GM23338 (cell line): ENCODE data around the gene FAM204A. TPM values are rescaled to one million over a fixed set of nuclear protein-coding genes. Genes with fewer than 3 reads are reported as not detected.

ENCODE experiments used
- ATAC-seq: fragments of 200-7000 bp; cut with Tn5 transposase; 3 replicates; pipeline ENCODE4 v1.9.1; 2020
- DNase-seq: peaks from one replicate; pipeline ENCODE4 v3.0.0-alpha.2; 2015; ENCODE audit warnings: low spot score
- H2AFZ ChIP-seq: fragments of 200-600 bp; sonication (generic); 2 replicates; pipeline ENCODE4 v1.8.0; 2016; ENCODE audit warnings: antibody characterized with exemption, mild to moderate bottlenecking, moderate library complexity
- H3F3A ChIP-seq: fragments of 200-600 bp; sonication (generic); replicated peaks from 2 replicates; pipeline ENCODE4 v1.8.0; 2017; ENCODE audit warnings: antibody characterized with exemption, mixed run types, low read depth
- H3K27ac ChIP-seq: fragments of 200-600 bp; sonication (generic); 2 replicates; pipeline ENCODE4 v1.6.1; 2016; ENCODE audit warnings: low read depth
- H3K27me3 ChIP-seq: fragments of 200-600 bp; sonication (generic); 2 replicates; pipeline ENCODE4 v1.8.0; 2016; ENCODE audit warnings: mild to moderate bottlenecking, mixed run types, moderate library complexity; ENCODE audit not compliant: insufficient read depth
- H3K36me3 ChIP-seq: fragments of 200-600 bp; sonication (generic); 2 replicates; pipeline ENCODE4 v1.8.0; 2016; ENCODE audit warnings: mild to moderate bottlenecking; ENCODE audit not compliant: insufficient read depth
- H3K4me1 ChIP-seq: fragments of 200-600 bp; sonication (generic); 2 replicates; pipeline ENCODE4 v1.8.0; 2016; ENCODE audit warnings: mild to moderate bottlenecking, moderate library complexity; ENCODE audit not compliant: insufficient read depth
- H3K4me2 ChIP-seq: fragments of 200-600 bp; sonication (generic); 2 replicates; pipeline ENCODE4 v1.7.1; 2017; ENCODE audit warnings: mixed run types
- H3K4me3 ChIP-seq: fragments of 200-600 bp; sonication (generic); 2 replicates; pipeline ENCODE4 v1.6.1; 2016; ENCODE audit warnings: mixed run types
- H3K79me2 ChIP-seq: fragments of 200-600 bp; sonication (generic); replicated peaks from 2 replicates; pipeline ENCODE4 v1.8.0; 2017; ENCODE audit warnings: mild to moderate bottlenecking; ENCODE audit not compliant: insufficient read depth
- H3K9me2 ChIP-seq: fragments of 200-600 bp; sonication (generic); 2 replicates; pipeline ENCODE4 v1.8.0; 2017; ENCODE audit not compliant: insufficient read depth
- H4K20me1 ChIP-seq: fragments of 200-600 bp; sonication (generic); replicated peaks from 2 replicates; pipeline ENCODE4 v1.8.0; 2017; ENCODE audit warnings: mild to moderate bottlenecking; ENCODE audit not compliant: insufficient read depth
- H3K27ac Mint-ChIP-seq: 2 replicates; pipeline ENCODE4 v1.8.0; 2020; ENCODE audit warnings: inconsistent platforms, mild to moderate bottlenecking, moderate library complexity, mixed read lengths
- H3K27me3 Mint-ChIP-seq: 3 replicates; pipeline ENCODE4 v1.8.0; 2022; ENCODE audit warnings: low read depth, mild to moderate bottlenecking, moderate library complexity, mixed read lengths, inconsistent platforms; ENCODE audit not compliant: insufficient read depth, poor library complexity
- H3K36me3 Mint-ChIP-seq: 3 replicates; pipeline ENCODE4 v1.8.0; 2021; ENCODE audit warnings: low read depth, mild to moderate bottlenecking, inconsistent platforms, moderate library complexity, mixed read lengths
- H3K4me1 Mint-ChIP-seq: 3 replicates; pipeline ENCODE4 v1.8.0; 2020; ENCODE audit warnings: mild to moderate bottlenecking, inconsistent platforms, mixed read lengths
- H3K4me3 Mint-ChIP-seq: 3 replicates; pipeline ENCODE4 v1.8.0; 2021; ENCODE audit warnings: moderate library complexity, mild to moderate bottlenecking, inconsistent platforms, mixed read lengths
- H3K9me3 Mint-ChIP-seq: 3 replicates; pipeline ENCODE4 v1.8.0; 2020; ENCODE audit warnings: moderate library complexity, mild to moderate bottlenecking, inconsistent platforms, mixed read lengths
- CREB1 ChIP-seq: fragments of 250-450 bp; sonication (Bioruptor Pico); IDR thresholded peaks from 2 replicates; pipeline ENCODE4 v1.5.0; 2020; ENCODE audit warnings: low read depth, mild to moderate bottlenecking, moderate library complexity
- EZH2 ChIP-seq: fragments of 200-600 bp; sonication (generic); IDR thresholded peaks from one replicate; pipeline ENCODE4 v1.8.0; 2017; ENCODE audit warnings: antibody characterized with exemption, mild to moderate bottlenecking, low read depth; ENCODE audit not compliant: unreplicated experiment
- EZH2phosphoT487 ChIP-seq: fragments of 200-600 bp; sonication (generic); IDR thresholded peaks from one replicate; pipeline ENCODE4 v1.8.1; 2018; ENCODE audit warnings: antibody characterized with exemption; ENCODE audit not compliant: unreplicated experiment
- JUNB ChIP-seq: IDR thresholded peaks from one replicate; pipeline ENCODE4 v1.6.1; 2016; ENCODE audit warnings: antibody characterized with exemption; ENCODE audit not compliant: unreplicated experiment
- NANOG ChIP-seq: IDR thresholded peaks from 2 replicates; pipeline ENCODE4 v1.6.1; 2016; ENCODE audit warnings: antibody characterized with exemption, borderline replicate concordance
- POLR2AphosphoS5 ChIP-seq: IDR thresholded peaks from 2 replicates; pipeline ENCODE4 v1.6.1; 2016; ENCODE audit warnings: antibody characterized with exemption, low read depth
- STAT1 ChIP-seq: IDR thresholded peaks from one replicate; pipeline ENCODE4 v1.6.1; 2016; ENCODE audit warnings: antibody characterized with exemption; ENCODE audit not compliant: unreplicated experiment
- ZNF114 ChIP-seq: fragments of 250-450 bp; sonication (Bioruptor Pico); IDR thresholded peaks from 2 replicates; pipeline ENCODE4 v1.5.0; 2020; ENCODE audit warnings: mild to moderate bottlenecking, moderate library complexity
- ZNF331 ChIP-seq: fragments of 250-450 bp; sonication (Bioruptor Pico); IDR thresholded peaks from 2 replicates; pipeline ENCODE4 v1.5.0; 2020; ENCODE audit warnings: low read depth, mild to moderate bottlenecking, moderate library complexity
- polyA plus RNA-seq: library from polyadenylated mRNA; unstranded; fragments of >200 nt; fragmentation: Nextera tagmentation; extraction: Ambion mirVana; gene quantifications from 2 replicates; pipeline ENCODE4 v1.2.1, GENCODE V29; 2016
- total RNA-seq: library from RNA; depleted of rRNA; stranded (reverse); fragments of >200 nt; shearing (Covaris generic); gene quantifications from 2 replicates; pipeline ENCODE4 v1.2.3, GENCODE V29; 2014
- TF ChIP-seq, protein P1 (sequence below): fragments of 250-450 bp; sonication (Bioruptor Pico); IDR thresholded peaks from 2 replicates; pipeline ENCODE4 v1.5.0; 2020; ENCODE audit warnings: mild to moderate bottlenecking, moderate library complexity
- TF ChIP-seq, protein P2 (sequence below): IDR thresholded peaks from 2 replicates; pipeline ENCODE4 v1.6.1; 2016; ENCODE audit warnings: antibody characterized with exemption
- TF ChIP-seq, protein P3 (sequence below): IDR thresholded peaks from one replicate; pipeline ENCODE4 v1.6.1; 2018; ENCODE audit warnings: antibody characterized with exemption; ENCODE audit not compliant: unreplicated experiment
- TF ChIP-seq, protein P4 (sequence below), 2 experiments: fragments of 200-600 bp in 1 of 2; sonication (generic) in 1 of 2; conservative IDR thresholded peaks; 2 replicates each; pipeline versions ENCODE4 v1.5.1 to v1.6.1; 2016 to 2017; ENCODE audit warnings: antibody characterized with exemption in 2 of 2, low read depth in 2 of 2, mild to moderate bottlenecking in 2 of 2, moderate library complexity in 1 of 2

FAM204A gene
- total and polyA plus RNA-seq, 2 experiments from 2014 or later: 31.6 to 72.0 TPM

DNA sequence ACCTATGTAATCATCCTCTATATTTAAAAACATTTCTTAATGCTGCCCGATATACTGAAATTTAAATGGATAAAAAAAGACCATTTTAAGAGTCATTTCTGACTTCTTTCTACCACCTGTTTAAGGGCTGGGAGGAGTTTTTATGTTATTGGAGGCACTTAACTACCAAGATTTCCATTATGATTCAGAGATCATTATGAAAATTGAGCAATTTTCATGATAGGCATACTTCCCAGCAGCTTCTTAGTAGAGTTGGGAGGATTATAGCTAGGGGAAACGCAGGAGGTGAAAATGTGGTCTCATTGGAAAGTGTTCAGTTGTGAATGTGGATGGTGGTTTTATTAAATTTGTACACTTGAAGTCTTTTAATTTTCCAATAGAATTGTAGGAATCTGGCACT is 28.4 kb upstream of the FAM204A start:
- H3K9me3 Mint-ChIP-seq: peaks cover 9% of the 10 kb centered on the region
- Histone ChIP-seq H3F3A (no peaks in the 10 kb centered on the region), H3K4me2 (no peak overlapping the region), H3K4me1 (no peaks in the 10 kb centered on the region), H3K36me3 (no peaks in the 10 kb centered on the region), H3K4me3 (no peak overlapping the region), H3K27ac (no peak overlapping the region), H3K27me3 (no peaks in the 10 kb centered on the region), H4K20me1 (no peaks in the 10 kb centered on the region), H3K9me2 (peaks cover 5% of the 10 kb centered on the region; the same call in 1 of the 2 replicates), H3K79me2 (no peaks in the 10 kb centered on the region), H2AFZ (no peak overlapping the region)
- TF ChIP-seq CREB1 (CRISPR knock-in tag): no peak
- TF ChIP-seq EZH2phosphoT487: no peak
- TF ChIP-seq STAT1: no peak
- no peak for TF ChIP-seq JUNB
- no peak for TF ChIP-seq EZH2
- TF ChIP-seq, protein P1, sequence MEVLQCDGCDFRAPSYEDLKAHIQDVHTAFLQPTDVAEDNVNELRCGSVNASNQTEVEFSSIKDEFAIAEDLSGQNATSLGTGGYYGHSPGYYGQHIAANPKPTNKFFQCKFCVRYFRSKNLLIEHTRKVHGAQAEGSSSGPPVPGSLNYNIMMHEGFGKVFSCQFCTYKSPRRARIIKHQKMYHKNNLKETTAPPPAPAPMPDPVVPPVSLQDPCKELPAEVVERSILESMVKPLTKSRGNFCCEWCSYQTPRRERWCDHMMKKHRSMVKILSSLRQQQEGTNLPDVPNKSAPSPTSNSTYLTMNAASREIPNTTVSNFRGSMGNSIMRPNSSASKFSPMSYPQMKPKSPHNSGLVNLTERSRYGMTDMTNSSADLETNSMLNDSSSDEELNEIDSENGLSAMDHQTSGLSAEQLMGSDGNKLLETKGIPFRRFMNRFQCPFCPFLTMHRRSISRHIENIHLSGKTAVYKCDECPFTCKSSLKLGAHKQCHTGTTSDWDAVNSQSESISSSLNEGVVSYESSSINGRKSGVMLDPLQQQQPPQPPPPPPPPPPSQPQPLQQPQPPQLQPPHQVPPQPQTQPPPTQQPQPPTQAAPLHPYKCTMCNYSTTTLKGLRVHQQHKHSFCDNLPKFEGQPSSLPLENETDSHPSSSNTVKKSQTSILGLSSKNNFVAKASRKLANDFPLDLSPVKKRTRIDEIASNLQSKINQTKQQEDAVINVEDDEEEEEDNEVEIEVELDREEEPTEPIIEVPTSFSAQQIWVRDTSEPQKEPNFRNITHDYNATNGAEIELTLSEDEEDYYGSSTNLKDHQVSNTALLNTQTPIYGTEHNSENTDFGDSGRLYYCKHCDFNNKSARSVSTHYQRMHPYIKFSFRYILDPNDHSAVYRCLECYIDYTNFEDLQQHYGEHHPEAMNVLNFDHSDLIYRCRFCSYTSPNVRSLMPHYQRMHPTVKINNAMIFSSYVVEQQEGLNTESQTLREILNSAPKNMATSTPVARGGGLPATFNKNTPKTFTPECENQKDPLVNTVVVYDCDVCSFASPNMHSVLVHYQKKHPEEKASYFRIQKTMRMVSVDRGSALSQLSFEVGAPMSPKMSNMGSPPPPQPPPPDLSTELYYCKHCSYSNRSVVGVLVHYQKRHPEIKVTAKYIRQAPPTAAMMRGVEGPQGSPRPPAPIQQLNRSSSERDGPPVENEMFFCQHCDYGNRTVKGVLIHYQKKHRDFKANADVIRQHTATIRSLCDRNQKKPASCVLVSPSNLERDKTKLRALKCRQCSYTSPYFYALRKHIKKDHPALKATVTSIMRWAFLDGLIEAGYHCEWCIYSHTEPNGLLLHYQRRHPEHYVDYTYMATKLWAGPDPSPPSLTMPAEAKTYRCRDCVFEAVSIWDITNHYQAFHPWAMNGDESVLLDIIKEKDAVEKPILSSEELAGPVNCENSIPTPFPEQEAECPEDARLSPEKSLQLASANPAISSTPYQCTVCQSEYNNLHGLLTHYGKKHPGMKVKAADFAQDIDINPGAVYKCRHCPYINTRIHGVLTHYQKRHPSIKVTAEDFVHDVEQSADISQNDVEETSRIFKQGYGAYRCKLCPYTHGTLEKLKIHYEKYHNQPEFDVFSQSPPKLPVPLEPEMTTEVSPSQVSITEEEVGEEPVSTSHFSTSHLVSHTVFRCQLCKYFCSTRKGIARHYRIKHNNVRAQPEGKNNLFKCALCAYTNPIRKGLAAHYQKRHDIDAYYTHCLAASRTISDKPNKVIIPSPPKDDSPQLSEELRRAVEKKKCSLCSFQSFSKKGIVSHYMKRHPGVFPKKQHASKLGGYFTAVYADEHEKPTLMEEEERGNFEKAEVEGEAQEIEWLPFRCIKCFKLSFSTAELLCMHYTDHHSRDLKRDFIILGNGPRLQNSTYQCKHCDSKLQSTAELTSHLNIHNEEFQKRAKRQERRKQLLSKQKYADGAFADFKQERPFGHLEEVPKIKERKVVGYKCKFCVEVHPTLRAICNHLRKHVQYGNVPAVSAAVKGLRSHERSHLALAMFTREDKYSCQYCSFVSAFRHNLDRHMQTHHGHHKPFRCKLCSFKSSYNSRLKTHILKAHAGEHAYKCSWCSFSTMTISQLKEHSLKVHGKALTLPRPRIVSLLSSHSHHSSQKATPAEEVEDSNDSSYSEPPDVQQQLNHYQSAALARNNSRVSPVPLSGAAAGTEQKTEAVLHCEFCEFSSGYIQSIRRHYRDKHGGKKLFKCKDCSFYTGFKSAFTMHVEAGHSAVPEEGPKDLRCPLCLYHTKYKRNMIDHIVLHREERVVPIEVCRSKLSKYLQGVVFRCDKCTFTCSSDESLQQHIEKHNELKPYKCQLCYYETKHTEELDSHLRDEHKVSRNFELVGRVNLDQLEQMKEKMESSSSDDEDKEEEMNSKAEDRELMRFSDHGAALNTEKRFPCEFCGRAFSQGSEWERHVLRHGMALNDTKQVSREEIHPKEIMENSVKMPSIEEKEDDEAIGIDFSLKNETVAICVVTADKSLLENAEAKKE: no peak
- no peak for TF ChIP-seq POLR2AphosphoS5
- no peak for TF ChIP-seq NANOG
- TF ChIP-seq, protein P2, sequence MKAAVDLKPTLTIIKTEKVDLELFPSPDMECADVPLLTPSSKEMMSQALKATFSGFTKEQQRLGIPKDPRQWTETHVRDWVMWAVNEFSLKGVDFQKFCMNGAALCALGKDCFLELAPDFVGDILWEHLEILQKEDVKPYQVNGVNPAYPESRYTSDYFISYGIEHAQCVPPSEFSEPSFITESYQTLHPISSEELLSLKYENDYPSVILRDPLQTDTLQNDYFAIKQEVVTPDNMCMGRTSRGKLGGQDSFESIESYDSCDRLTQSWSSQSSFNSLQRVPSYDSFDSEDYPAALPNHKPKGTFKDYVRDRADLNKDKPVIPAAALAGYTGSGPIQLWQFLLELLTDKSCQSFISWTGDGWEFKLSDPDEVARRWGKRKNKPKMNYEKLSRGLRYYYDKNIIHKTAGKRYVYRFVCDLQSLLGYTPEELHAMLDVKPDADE: no peak
- TF ChIP-seq ZNF114 (CRISPR knock-in tag): no peak
- TF ChIP-seq, protein P3, sequence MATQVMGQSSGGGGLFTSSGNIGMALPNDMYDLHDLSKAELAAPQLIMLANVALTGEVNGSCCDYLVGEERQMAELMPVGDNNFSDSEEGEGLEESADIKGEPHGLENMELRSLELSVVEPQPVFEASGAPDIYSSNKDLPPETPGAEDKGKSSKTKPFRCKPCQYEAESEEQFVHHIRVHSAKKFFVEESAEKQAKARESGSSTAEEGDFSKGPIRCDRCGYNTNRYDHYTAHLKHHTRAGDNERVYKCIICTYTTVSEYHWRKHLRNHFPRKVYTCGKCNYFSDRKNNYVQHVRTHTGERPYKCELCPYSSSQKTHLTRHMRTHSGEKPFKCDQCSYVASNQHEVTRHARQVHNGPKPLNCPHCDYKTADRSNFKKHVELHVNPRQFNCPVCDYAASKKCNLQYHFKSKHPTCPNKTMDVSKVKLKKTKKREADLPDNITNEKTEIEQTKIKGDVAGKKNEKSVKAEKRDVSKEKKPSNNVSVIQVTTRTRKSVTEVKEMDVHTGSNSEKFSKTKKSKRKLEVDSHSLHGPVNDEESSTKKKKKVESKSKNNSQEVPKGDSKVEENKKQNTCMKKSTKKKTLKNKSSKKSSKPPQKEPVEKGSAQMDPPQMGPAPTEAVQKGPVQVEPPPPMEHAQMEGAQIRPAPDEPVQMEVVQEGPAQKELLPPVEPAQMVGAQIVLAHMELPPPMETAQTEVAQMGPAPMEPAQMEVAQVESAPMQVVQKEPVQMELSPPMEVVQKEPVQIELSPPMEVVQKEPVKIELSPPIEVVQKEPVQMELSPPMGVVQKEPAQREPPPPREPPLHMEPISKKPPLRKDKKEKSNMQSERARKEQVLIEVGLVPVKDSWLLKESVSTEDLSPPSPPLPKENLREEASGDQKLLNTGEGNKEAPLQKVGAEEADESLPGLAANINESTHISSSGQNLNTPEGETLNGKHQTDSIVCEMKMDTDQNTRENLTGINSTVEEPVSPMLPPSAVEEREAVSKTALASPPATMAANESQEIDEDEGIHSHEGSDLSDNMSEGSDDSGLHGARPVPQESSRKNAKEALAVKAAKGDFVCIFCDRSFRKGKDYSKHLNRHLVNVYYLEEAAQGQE: no peak
- TF ChIP-seq, protein P4, sequence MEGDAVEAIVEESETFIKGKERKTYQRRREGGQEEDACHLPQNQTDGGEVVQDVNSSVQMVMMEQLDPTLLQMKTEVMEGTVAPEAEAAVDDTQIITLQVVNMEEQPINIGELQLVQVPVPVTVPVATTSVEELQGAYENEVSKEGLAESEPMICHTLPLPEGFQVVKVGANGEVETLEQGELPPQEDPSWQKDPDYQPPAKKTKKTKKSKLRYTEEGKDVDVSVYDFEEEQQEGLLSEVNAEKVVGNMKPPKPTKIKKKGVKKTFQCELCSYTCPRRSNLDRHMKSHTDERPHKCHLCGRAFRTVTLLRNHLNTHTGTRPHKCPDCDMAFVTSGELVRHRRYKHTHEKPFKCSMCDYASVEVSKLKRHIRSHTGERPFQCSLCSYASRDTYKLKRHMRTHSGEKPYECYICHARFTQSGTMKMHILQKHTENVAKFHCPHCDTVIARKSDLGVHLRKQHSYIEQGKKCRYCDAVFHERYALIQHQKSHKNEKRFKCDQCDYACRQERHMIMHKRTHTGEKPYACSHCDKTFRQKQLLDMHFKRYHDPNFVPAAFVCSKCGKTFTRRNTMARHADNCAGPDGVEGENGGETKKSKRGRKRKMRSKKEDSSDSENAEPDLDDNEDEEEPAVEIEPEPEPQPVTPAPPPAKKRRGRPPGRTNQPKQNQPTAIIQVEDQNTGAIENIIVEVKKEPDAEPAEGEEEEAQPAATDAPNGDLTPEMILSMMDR (conservative IDR thresholded peaks at IDR 0.05; ENCODE audit: low read depth in 2 of 2): no peak
- TF ChIP-seq ZNF331: no peak
- DNase-seq: no peak
- ATAC-seq: no peak
- H3K27ac Mint-ChIP-seq: no peak overlapping the region
- H3K27me3 Mint-ChIP-seq: no peaks in the 10 kb centered on the region
- no peak overlapping the region for H3K4me3 Mint-ChIP-seq
- peaks cover 9% of the 10 kb centered on the region; the same call in 2 of the 3 replicates for H3K36me3 Mint-ChIP-seq
- H3K4me1 Mint-ChIP-seq: no peaks in the 10 kb centered on the region
